Endodermal cell (in vitro differentiated cells): ENCODE measurements around the gene SYT2. TPM values are rescaled to one million over a fixed set of nuclear protein-coding genes. Genes with fewer than 3 reads are reported as not detected.
A peak's percentile ranks its signal among the peaks of the same experiment; 100 is the strongest.
"Not testable (repeated sequence)": the region's sequence is repeated elsewhere in the genome, so short reads cannot be mapped to it uniquely, and the experiment has no call there.

Source experiments
- DNase-seq: peaks from one replicate; pipeline ENCODE4 v3.0.0-alpha.2; 2017
- H3K27ac ChIP-seq: 2 replicates; pipeline ENCODE4 v1.5.1; 2013; ENCODE audit warnings: mild to moderate bottlenecking, low read depth, low read length, moderate library complexity
- H3K27me3 ChIP-seq: 2 replicates; pipeline ENCODE4 v1.6.1; 2013; ENCODE audit warnings: mild to moderate bottlenecking, low read length, moderate library complexity; ENCODE audit not compliant: insufficient read depth, control insufficient read depth, poor library complexity, severe bottlenecking
- H3K36me3 ChIP-seq: 2 replicates; pipeline ENCODE4 v1.7.0; 2013; ENCODE audit warnings: mild to moderate bottlenecking, low read length, moderate library complexity; ENCODE audit not compliant: control insufficient read depth, insufficient read depth
- H3K4me1 ChIP-seq: one replicate; pipeline ENCODE4 v1.7.0; 2013; ENCODE audit warnings: low read length; ENCODE audit not compliant: control insufficient read depth, insufficient read depth
- H3K4me3 ChIP-seq: 2 replicates; pipeline ENCODE4 v1.5.1; 2013; ENCODE audit warnings: mild to moderate bottlenecking, low read length, moderate library complexity
- H3K9ac ChIP-seq: 2 replicates; pipeline ENCODE4 v1.6.1; 2013; ENCODE audit warnings: mild to moderate bottlenecking, low read length, moderate library complexity; ENCODE audit not compliant: poor library complexity, severe bottlenecking; ENCODE audit errors: extremely low read depth
- H3K9me3 ChIP-seq: 2 replicates; pipeline ENCODE4 v1.6.1; 2013; ENCODE audit warnings: mild to moderate bottlenecking, low read length, moderate library complexity; ENCODE audit not compliant: control insufficient read depth
- H3K27ac Mint-ChIP-seq: 2 replicates; pipeline ENCODE4 v1.8.0; 2020; ENCODE audit warnings: mixed read lengths
- H3K27me3 Mint-ChIP-seq: 2 replicates; pipeline ENCODE4 v1.8.0; 2021; ENCODE audit warnings: mild to moderate bottlenecking, mixed read lengths; ENCODE audit not compliant: insufficient read depth
- H3K36me3 Mint-ChIP-seq: 2 replicates; pipeline ENCODE4 v1.8.0; 2020; ENCODE audit warnings: low read depth, mixed read lengths
- H3K4me1 Mint-ChIP-seq: 2 replicates; pipeline ENCODE4 v1.8.0; 2020; ENCODE audit warnings: mixed read lengths
- H3K4me3 Mint-ChIP-seq: 2 replicates; pipeline ENCODE4 v1.8.0; 2020; ENCODE audit warnings: mild to moderate bottlenecking, moderate library complexity, mixed read lengths
- H3K9me3 Mint-ChIP-seq: 2 replicates; pipeline ENCODE4 v1.8.0; 2020; ENCODE audit warnings: mild to moderate bottlenecking, mixed read lengths
- CTCF ChIP-seq: fragments of 200-600 bp; sonication (generic); conservative IDR thresholded peaks from 2 replicates; pipeline ENCODE4 v1.5.0; 2021; ENCODE audit warnings: antibody characterized with exemption, mild to moderate bottlenecking
- WGBS, 2 experiments: methylation state at CpG; one replicate each; pipeline versions ENCODE4 v1.1.5 to v1.1.7; 2013; ENCODE audit warnings: missing lambda C conversion rate in 2 of 2, mixed read lengths in 1 of 2; ENCODE audit not compliant: insufficient coverage in 1 of 2, insufficient read length in 1 of 2; 5-methylcytosine and 5-hydroxymethylcytosine counted together
- total RNA-seq, 2 donors: library from RNA; stranded (reverse); fragmentation: NEBNext Ultra II Directional in 1 of 2; extraction: Animal tissue kit (Norgen Biotek cat#: 25700) in 1 of 2; gene quantifications; 2 replicates in 1 of 2; 3 replicates in 1 of 2; pipeline ENCODE4 v1.2.1, GENCODE V29; 2021

Gene SYT2
- total RNA-seq, 2 donors from 2014 or later: 2.9 to 4.4 TPM

GRCh38 chr1:202615501-202616354 is 94.5 kb downstream of the SYT2 start:
- Histone ChIP-seq H3K9ac (no peak overlapping the region), H3K4me1 (peaks cover 4% of the 10 kb centered on the region), H3K27ac (no peak overlapping the region), H3K27me3 (no peaks in the 10 kb centered on the region), H3K36me3 (no peaks in the 10 kb centered on the region), H3K9me3 (no peaks in the 10 kb centered on the region), H3K4me3 (no peak overlapping the region)
- 85 to 90% methylated on average over 9 to 11 of the region's 11 CpGs for WGBS, 2 experiments
- Mint-ChIP-seq H3K36me3 (peaks cover 6% of the 10 kb centered on the region), H3K4me3 (no peak overlapping the region), H3K27ac (no peak overlapping the region), H3K4me1 (peaks cover 22% of the 10 kb centered on the region), H3K27me3 (no peaks in the 10 kb centered on the region), H3K9me3 (peaks cover 2% of the 10 kb centered on the region)
- peak; percentile 69 for DNase-seq
- TF ChIP-seq CTCF: no peak

GRCh38 chr1:202615208-202615500 is 95.1 kb downstream of the SYT2 start:
- H3K9me3 Mint-ChIP-seq, H3K4me3 ChIP-seq, H3K4me3 Mint-ChIP-seq, H3K4me1 ChIP-seq, H3K36me3 Mint-ChIP-seq, H3K36me3 ChIP-seq, DNase-seq, H3K9ac ChIP-seq, H3K9me3 ChIP-seq, H3K27me3 Mint-ChIP-seq, H3K27me3 ChIP-seq, H3K27ac Mint-ChIP-seq, H3K27ac ChIP-seq: not testable (repeated sequence)
- H3K4me1 Mint-ChIP-seq: peaks cover 22% of the 10 kb centered on the region
- WGBS, 2 experiments: 82 to 83% methylated on average over 1 of the region's 1 CpG

- H3K27me3 Mint-ChIP-seq, H3K36me3 ChIP-seq, H3K36me3 Mint-ChIP-seq, H3K27ac Mint-ChIP-seq, H3K4me3 ChIP-seq, H3K9me3 Mint-ChIP-seq, H3K9me3 ChIP-seq, H3K27ac ChIP-seq, DNase-seq, H3K9ac ChIP-seq, H3K4me1 ChIP-seq, H3K4me3 Mint-ChIP-seq, H3K27me3 ChIP-seq: not testable (repeated sequence)
- 94 to 97% methylated on average over 8 to 11 of the region's 11 CpGs for WGBS, 2 experiments
- H3K4me1 Mint-ChIP-seq: peaks cover 19% of the 10 kb centered on the region
Observed at GRCh38 chr1:202614363-202615207, 95.7 kb downstream of the SYT2 start.

GRCh38 chr1:202613571-202613970 is 96.7 kb downstream of the SYT2 start:
- DNase-seq: no peak
- Histone ChIP-seq H3K4me3 (no peak overlapping the region), H3K9me3 (no peaks in the 10 kb centered on the region), H3K4me1 (peaks cover 2% of the 10 kb centered on the region), H3K9ac (no peak overlapping the region), H3K27me3 (no peaks in the 10 kb centered on the region), H3K27ac (no peak overlapping the region), H3K36me3 (no peaks in the 10 kb centered on the region)
- Mint-ChIP-seq H3K27ac (no peak overlapping the region), H3K4me3 (no peak overlapping the region), H3K4me1 (peaks cover 11% of the 10 kb centered on the region), H3K9me3 (peaks cover 4% of the 10 kb centered on the region), H3K36me3 (peaks cover 6% of the 10 kb centered on the region), H3K27me3 (no peaks in the 10 kb centered on the region)
- 92 to 100% methylated on average over 1 to 4 of the region's 4 CpGs for WGBS, 2 experiments
- no peak for TF ChIP-seq CTCF

GRCh38 chr1:202612036-202612435 is 98.2 kb downstream of the SYT2 start:
- H3K36me3 Mint-ChIP-seq, H3K4me1 Mint-ChIP-seq, H3K27ac ChIP-seq, H3K4me3 Mint-ChIP-seq, H3K27me3 ChIP-seq, H3K9ac ChIP-seq, H3K27me3 Mint-ChIP-seq, H3K4me1 ChIP-seq, H3K9me3 ChIP-seq, H3K9me3 Mint-ChIP-seq, H3K36me3 ChIP-seq, DNase-seq, H3K27ac Mint-ChIP-seq, H3K4me3 ChIP-seq: not testable (repeated sequence)
- 98 to 100% methylated on average over 1 to 3 of the region's 3 CpGs for WGBS, 2 experiments
